GM12878 (cell line): ENCODE data around the gene CCDC32. TPM values are rescaled to one million over a fixed set of nuclear protein-coding genes. Genes with fewer than 3 reads are reported as not detected.

Experiments
- ATAC-seq: fragments of 200-7000 bp; cut with Tn5 transposase; 3 replicates; pipeline ENCODE4 v1.9.1; 2020; ENCODE audit warnings: mild to moderate bottlenecking, moderate library complexity
- BruUV-seq: library from RNA; stranded (reverse); fragments of 400-500 nt; replicated peaks from 2 replicates; lab custom pipeline; 2021; lab: Mats Ljungman, UMichigan
- CTCF ChIA-PET: fragments of 300-600 bp; sonication (Branson Sonifier 250); formaldehyde crosslinking; extraction: SDS; loops from one replicate; lab custom pipeline; 2021; ENCODE audit warnings: inconsistent platforms; lab: Yijun Ruan, JAX
- POLR2A ChIA-PET: fragments of 350-600 bp; formaldehyde crosslinking; extraction: SDS; loops from one replicate; lab custom pipeline; 2021; ENCODE audit warnings: inconsistent platforms; lab: Charles Lee
- RAD21 ChIA-PET: fragments of 300-600 bp; sonication (Branson Sonifier 250); formaldehyde crosslinking; loops from one replicate; lab custom pipeline; 2023; ENCODE audit warnings: antibody characterized with exemption; ENCODE audit not compliant: unreplicated experiment; lab: Charles Lee
- SMC1A ChIA-PET: fragments of 300-600 bp; sonication (Branson Sonifier 250); formaldehyde crosslinking; loops from one replicate; lab custom pipeline; 2023; ENCODE audit not compliant: unreplicated experiment, uncharacterized antibody; lab: Charles Lee
- DNase-seq: peaks from one replicate; pipeline ENCODE4 v3.0.0-alpha.2; 2011; ENCODE audit warnings: low read depth, low spot score
- FAIRE-seq: peaks from 3 replicates; lab custom pipeline; 2011; peaks lifted over from hg19 to GRCh38; lab: Jason Lieb, UNC
- H2AFZ ChIP-seq: 2 replicates; pipeline ENCODE4 v1.6.0; 2011; ENCODE audit warnings: low read depth, low read length, control low read depth; ENCODE audit not compliant: control insufficient read depth
- H3K27ac ChIP-seq: 2 replicates; pipeline ENCODE4 v1.5.1; 2011; ENCODE audit warnings: control low read depth; ENCODE audit not compliant: control insufficient read depth, insufficient read depth
- H3K27me3 ChIP-seq, 2 experiments: replicated peaks in 1 of 2; 2 replicates each; pipeline versions ENCODE4 v1.6.0 to v1.6.1; 2011; ENCODE audit warnings: low read length in 1 of 2; ENCODE audit not compliant: control insufficient read depth in 2 of 2, insufficient read depth in 2 of 2
- H3K36me3 ChIP-seq, 2 experiments: 2 replicates each; pipeline ENCODE4 v1.5.1; 2011; ENCODE audit warnings: low read length in 1 of 2; ENCODE audit not compliant: control insufficient read depth in 2 of 2, insufficient read depth in 2 of 2
- H3K4me1 ChIP-seq: 2 replicates; pipeline ENCODE4 v1.6.1; 2011; ENCODE audit warnings: mild to moderate bottlenecking, low read length, moderate library complexity, mixed read lengths; ENCODE audit not compliant: control insufficient read depth, insufficient read depth
- H3K4me2 ChIP-seq: 2 replicates; pipeline ENCODE4 v1.6.0; 2011; ENCODE audit warnings: control low read depth; ENCODE audit not compliant: control insufficient read depth, insufficient read depth
- H3K4me3 ChIP-seq: fragments of 200-600 bp; sonication (generic); 2 replicates; pipeline ENCODE4 v1.5.1; 2016
- H3K79me2 ChIP-seq: 2 replicates; pipeline ENCODE4 v1.6.0; 2011; ENCODE audit warnings: low read length; ENCODE audit not compliant: control insufficient read depth, insufficient read depth
- H3K9ac ChIP-seq: 2 replicates; pipeline ENCODE4 v1.8.0; 2011; ENCODE audit warnings: low read length, control low read depth, mixed read lengths; ENCODE audit not compliant: control insufficient read depth, insufficient read depth
- H3K9me3 ChIP-seq: replicated peaks from 3 replicates; pipeline ENCODE4 v1.5.1; 2011; ENCODE audit warnings: mild to moderate bottlenecking, low read length; ENCODE audit not compliant: control insufficient read depth, insufficient read depth
- H4K20me1 ChIP-seq: 2 replicates; pipeline ENCODE4 v1.6.0; 2011; ENCODE audit not compliant: control insufficient read depth, insufficient read depth
- FOXM1 ChIP-seq: IDR thresholded peaks from 2 replicates; pipeline ENCODE4 v1.6.1; 2012; ENCODE audit warnings: low read depth, mild to moderate bottlenecking, inconsistent platforms, low read length, moderate library complexity
- IKZF1 ChIP-seq: fragments of 450-650 bp; conservative IDR thresholded peaks from 2 replicates; pipeline ENCODE4 v1.6.1; 2017; ENCODE audit warnings: antibody characterized with exemption, mild to moderate bottlenecking
- NFYA ChIP-seq: IDR thresholded peaks from 2 replicates; pipeline ENCODE4 v1.6.1; 2011; ENCODE audit warnings: low read depth, mild to moderate bottlenecking, low read length, improper control_type of control experiment, borderline replicate concordance
- POLR2A ChIP-seq: IDR thresholded peaks from 2 replicates; pipeline ENCODE4 v1.6.1; 2011; ENCODE audit warnings: low read depth, mild to moderate bottlenecking, low read length
- RAD21 ChIP-seq: IDR thresholded peaks from 2 replicates; pipeline ENCODE4 v1.6.1; 2011; ENCODE audit warnings: mild to moderate bottlenecking, low read depth, low read length, moderate library complexity; ENCODE audit not compliant: insufficient read depth
- RAD51 ChIP-seq: fragments of 450-650 bp; IDR thresholded peaks from 2 replicates; pipeline ENCODE4 v1.6.1; 2016; ENCODE audit warnings: moderate library complexity, mild to moderate bottlenecking, inconsistent platforms
- SMC3 ChIP-seq: IDR thresholded peaks from 2 replicates; pipeline ENCODE4 v1.6.1; 2011; ENCODE audit warnings: low read length, improper control_type of control experiment, borderline replicate concordance
- YY1 ChIP-seq: IDR thresholded peaks from 2 replicates; pipeline ENCODE4 v1.6.1; 2011; ENCODE audit warnings: low read depth, mild to moderate bottlenecking, low read length
- WGBS: methylation state at CpG from one replicate; pipeline ENCODE4 v1.1.6; 2016; ENCODE audit warnings: low lambda C conversion rate; ENCODE audit not compliant: insufficient replicate concordance, insufficient coverage; ENCODE audit errors: missing lambda C conversion rate; 5-methylcytosine and 5-hydroxymethylcytosine counted together
- in situ Hi-C: fragments of 300-500 bp; cut with MboI; formaldehyde crosslinking; loops from 9 replicates; pipeline ENCODE4 v1.14.3; 2018; ENCODE audit warnings: mixed read lengths
- intact Hi-C: fragments of 100-400 bp; cut with micrococcal nuclease; formaldehyde crosslinking; loops from one replicate; pipeline ENCODE4 v1.14.2; 2022; ENCODE audit not compliant: unreplicated experiment
- polyA plus RNA-seq, 11 experiments: library from polyadenylated mRNA; depleted of rRNA in 4 of 11; unstranded in 6 of 11; stranded (reverse) in 5 of 11; fragments of >200 nt; fragmentation: Nextera tagmentation in 4 of 11; fragmentation: Illumina TruSeq in 1 of 11; extraction: Ambion mirVana in 4 of 11; extraction: Trizol in 1 of 11; gene quantifications; 1 replicate in 1 of 11; 2 replicates in 10 of 11; pipeline versions ENCODE4 v1.2.1 to v1.2.3, GENCODE V29; 2011 to 2016; ENCODE audit warnings: inconsistent platforms in 2 of 11, missing spikeins in 2 of 11, low read depth in 1 of 11
- small RNA-seq: library from RNA; depleted of rRNA; stranded (forward); fragments of <200 nt; gene quantifications from one replicate; pipeline ENCODE3, GENCODE V24; 2014
- total RNA-seq, 4 experiments: library from RNA; depleted of rRNA in 3 of 4; stranded (reverse); fragments of >200 nt in 3 of 4; fragmentation: Illumina TruSeq in 1 of 4; extraction: Trizol in 1 of 4; gene quantifications; 2 replicates each; pipeline versions ENCODE4 v1.2.1 to v1.2.3, GENCODE V29; 2013 to 2021
- TF ChIP-seq, protein P1 (sequence below), 3 experiments: IDR thresholded peaks in 2 of 3; conservative IDR thresholded peaks in 1 of 3; 2 replicates each; pipeline ENCODE4 v1.5.1; 2011; ENCODE audit warnings: low read depth in 3 of 3, low read length in 3 of 3, mild to moderate bottlenecking in 3 of 3, control low read depth in 2 of 3, moderate library complexity in 2 of 3, inconsistent platforms in 1 of 3, mixed read lengths in 1 of 3; ENCODE audit not compliant: control insufficient read depth in 2 of 3, insufficient read depth in 1 of 3; ENCODE audit errors: extremely low read depth in 1 of 3

Gene CCDC32
- total and polyA plus RNA-seq, 10 of the 15 experiments (the other 5 are each of a cell fraction or from before 2014, with no cell fraction given): 30.2 to 74.3 (median 46.5) TPM

DNA sequence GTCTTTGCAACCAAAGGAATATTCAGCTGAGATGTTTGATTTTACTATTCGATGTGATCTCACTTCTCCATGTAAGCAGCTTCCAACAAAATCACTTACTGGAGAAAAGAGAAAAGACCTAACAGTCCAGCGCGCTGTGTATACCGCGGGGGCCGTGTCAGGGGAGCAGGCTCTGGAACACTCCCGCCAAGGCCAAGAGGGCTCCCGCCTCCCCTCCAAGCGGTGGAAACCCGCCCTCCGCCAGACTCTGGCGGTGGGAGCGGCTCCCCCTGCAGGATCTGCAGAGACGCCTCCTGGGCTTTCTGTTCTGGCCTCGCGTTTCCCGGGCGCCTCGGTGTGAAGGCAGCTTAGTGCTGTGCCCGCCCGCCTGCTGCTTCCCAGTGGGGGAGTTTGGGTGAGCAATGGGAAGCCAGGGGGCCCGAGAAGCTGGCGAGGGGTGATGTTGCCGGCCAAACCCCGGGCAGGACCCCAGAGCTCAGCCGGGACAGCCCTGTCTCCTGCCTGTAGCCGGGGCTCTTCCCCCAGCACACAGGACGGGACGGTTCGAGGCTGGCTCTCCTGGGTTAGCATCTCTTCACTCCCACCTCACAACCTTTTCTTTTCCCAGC, 57.8 kb downstream of the CCDC32 start:
- Histone ChIP-seq H3K79me2 (no peaks in the 10 kb centered on the region), H2AFZ (peak overlapping the region; percentile 47), H3K4me2 (peak overlapping the region; percentile 18; the same call in 1 of the 2 replicates), H3K27me3 (no peaks in the 10 kb centered on the region), H3K4me3 (no peak overlapping the region), H3K9me3 (no peaks in the 10 kb centered on the region), H3K9ac (no peak overlapping the region; the same call in 1 of the 2 replicates), H3K27ac (no peak overlapping the region), H4K20me1 (no peaks in the 10 kb centered on the region), H3K4me1 (peaks cover 9% of the 10 kb centered on the region), H3K36me3 (no peaks in the 10 kb centered on the region)
- WGBS: 19% methylated on average over 30 of the region's 30 CpGs
- in situ Hi-C loops: no loop called here
- ATAC-seq (peak; percentile 65), DNase-seq (no peak), FAIRE-seq (no peak)
- ChIA-PET CTCF (interaction anchor here (0.6 to 2.0 kb wide), 13 partner anchors 21 to 728 kb away, joined by 3 to 8 read pairs (median 3); partner anchors contain the start of gene BAHD1), RAD21 (interaction anchor here (1.0 kb wide), 1 partner anchor 10 kb away, joined by 3 read pairs; no protein-coding TSS in a partner anchor), SMC1A (interaction anchor here (1.0 to 1.5 kb wide), 2 partner anchors 64 to 68 kb away, joined by 3 to 5 read pairs; no protein-coding TSS in a partner anchor), POLR2A (interaction anchor here (0.5 to 1.3 kb wide), 2 partner anchors 15 to 848 kb away, joined by 3 read pairs; no protein-coding TSS in a partner anchor)
- BruUV-seq: no TSS peak
- TF ChIP-seq, protein P1, sequence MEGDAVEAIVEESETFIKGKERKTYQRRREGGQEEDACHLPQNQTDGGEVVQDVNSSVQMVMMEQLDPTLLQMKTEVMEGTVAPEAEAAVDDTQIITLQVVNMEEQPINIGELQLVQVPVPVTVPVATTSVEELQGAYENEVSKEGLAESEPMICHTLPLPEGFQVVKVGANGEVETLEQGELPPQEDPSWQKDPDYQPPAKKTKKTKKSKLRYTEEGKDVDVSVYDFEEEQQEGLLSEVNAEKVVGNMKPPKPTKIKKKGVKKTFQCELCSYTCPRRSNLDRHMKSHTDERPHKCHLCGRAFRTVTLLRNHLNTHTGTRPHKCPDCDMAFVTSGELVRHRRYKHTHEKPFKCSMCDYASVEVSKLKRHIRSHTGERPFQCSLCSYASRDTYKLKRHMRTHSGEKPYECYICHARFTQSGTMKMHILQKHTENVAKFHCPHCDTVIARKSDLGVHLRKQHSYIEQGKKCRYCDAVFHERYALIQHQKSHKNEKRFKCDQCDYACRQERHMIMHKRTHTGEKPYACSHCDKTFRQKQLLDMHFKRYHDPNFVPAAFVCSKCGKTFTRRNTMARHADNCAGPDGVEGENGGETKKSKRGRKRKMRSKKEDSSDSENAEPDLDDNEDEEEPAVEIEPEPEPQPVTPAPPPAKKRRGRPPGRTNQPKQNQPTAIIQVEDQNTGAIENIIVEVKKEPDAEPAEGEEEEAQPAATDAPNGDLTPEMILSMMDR (IDR thresholded peaks at IDR 0.05 in 2 of 3, conservative IDR thresholded peaks at IDR 0.05 in 1 of 3; ENCODE audit: control insufficient read depth in 2 of 3, extremely low read depth in 1 of 3, insufficient read depth in 1 of 3, low read depth in 3 of 3, low read length in 3 of 3): peak; percentile 65 to 82 (median 73)
- no peak for TF ChIP-seq FOXM1
- no peak for TF ChIP-seq RAD51
- TF ChIP-seq NFYA: no peak
- peak; percentile 61 for TF ChIP-seq RAD21
- peak; percentile 54 for TF ChIP-seq IKZF1
- TF ChIP-seq POLR2A: no peak
- TF ChIP-seq SMC3: peak; percentile 57; the same call in 1 of the 2 replicates
- TF ChIP-seq YY1: peak; percentile 18; the same call in 1 of the 2 replicates
- intact Hi-C loops: loop anchor here (10.0 kb wide), 1 partner anchor 162 kb away; the partner anchor contains the start of gene CCDC9B

Small RNA genes within 50 kb of the gene (small RNA-seq; reads per million reads assigned to genes)
- gene RF00017: not detected
- not detected for gene RNU6-516P

Other genes starting within 250 kb of the CCDC32 start
Only the 7 nearest of the 16 such genes appear.
- 50.3 and 51.7 TPM in 2 replicates for gene KNSTRN, start 182.3 kb downstream of the CCDC32 start, total RNA-seq (2014; rRNA removed)
- gene KNSTRN, start 182.3 kb downstream of the CCDC32 start, total RNA-seq (2014; rRNA removed; fragmentation: Illumina TruSeq; extraction: Trizol): 63.4 and 72.1 TPM in 2 replicates
- 38.1 and 39.4 TPM in 2 replicates for gene KNSTRN, start 182.3 kb downstream of the CCDC32 start, total RNA-seq (2021)
- gene KNSTRN, start 182.3 kb downstream of the CCDC32 start, polyA plus RNA-seq (2011; rRNA removed): 35.5 and 51.2 TPM in 2 replicates
- gene KNSTRN, start 182.3 kb downstream of the CCDC32 start, polyA plus RNA-seq (2014; fragmentation: Illumina TruSeq; extraction: Trizol): 57.5 and 60.4 TPM in 2 replicates
- gene KNSTRN, start 182.3 kb downstream of the CCDC32 start, polyA plus RNA-seq (2014; fragmentation: Nextera tagmentation; extraction: Ambion mirVana): 10 to 100 TPM; 30.3 to 37.3 TPM
- 41.8 and 42.6 TPM in 2 replicates for gene KNSTRN, start 182.3 kb downstream of the CCDC32 start, polyA plus RNA-seq (2014; rRNA removed)
- gene KNSTRN, start 182.3 kb downstream of the CCDC32 start, polyA plus RNA-seq (2016; fragmentation: Nextera tagmentation; extraction: Ambion mirVana): 10 to 100 TPM; 63.3 to 64.5 TPM
- 31.4 and 32.5 TPM in 2 replicates for gene IVD, start 159.2 kb downstream of the CCDC32 start, total RNA-seq (2014; rRNA removed)
- 23.3 and 25.3 TPM in 2 replicates for gene IVD, start 159.2 kb downstream of the CCDC32 start, total RNA-seq (2014; rRNA removed; fragmentation: Illumina TruSeq; extraction: Trizol)
- gene IVD, start 159.2 kb downstream of the CCDC32 start, total RNA-seq (2021): 49.2 and 51.7 TPM in 2 replicates
- 50.4 and 50.8 TPM in 2 replicates for gene IVD, start 159.2 kb downstream of the CCDC32 start, polyA plus RNA-seq (2011; rRNA removed)
- gene IVD, start 159.2 kb downstream of the CCDC32 start, polyA plus RNA-seq (2014; fragmentation: Illumina TruSeq; extraction: Trizol): 40.5 and 40.6 TPM in 2 replicates
- 1 to 10 TPM; 5.3 to 8.2 TPM for gene IVD, start 159.2 kb downstream of the CCDC32 start, polyA plus RNA-seq (2014; fragmentation: Nextera tagmentation; extraction: Ambion mirVana)
- gene IVD, start 159.2 kb downstream of the CCDC32 start, polyA plus RNA-seq (2014; rRNA removed): 51.3 and 55.2 TPM in 2 replicates
- 10 to 100 TPM; 57.7 to 59.8 TPM for gene IVD, start 159.2 kb downstream of the CCDC32 start, polyA plus RNA-seq (2016; fragmentation: Nextera tagmentation; extraction: Ambion mirVana)
- gene BAHD1, start 124.1 kb downstream of the CCDC32 start, total RNA-seq (2014; rRNA removed): 9.0 and 11.7 TPM in 2 replicates
- gene BAHD1, start 124.1 kb downstream of the CCDC32 start, total RNA-seq (2014; rRNA removed; fragmentation: Illumina TruSeq; extraction: Trizol): 5.1 and 6.0 TPM in 2 replicates
- gene BAHD1, start 124.1 kb downstream of the CCDC32 start, total RNA-seq (2021): 21.7 and 21.8 TPM in 2 replicates
- gene BAHD1, start 124.1 kb downstream of the CCDC32 start, polyA plus RNA-seq (2011; rRNA removed): 4.5 and 5.6 TPM in 2 replicates
- gene BAHD1, start 124.1 kb downstream of the CCDC32 start, polyA plus RNA-seq (2014; fragmentation: Illumina TruSeq; extraction: Trizol): 5.3 and 9.6 TPM in 2 replicates
- gene BAHD1, start 124.1 kb downstream of the CCDC32 start, polyA plus RNA-seq (2014; fragmentation: Nextera tagmentation; extraction: Ambion mirVana): under 1 TPM; 0.21 to 0.88 TPM
- gene BAHD1, start 124.1 kb downstream of the CCDC32 start, polyA plus RNA-seq (2014; rRNA removed): 11.3 and 13.5 TPM in 2 replicates
- gene BAHD1, start 124.1 kb downstream of the CCDC32 start, polyA plus RNA-seq (2016; fragmentation: Nextera tagmentation; extraction: Ambion mirVana): 1 to 10 TPM; 1.9 to 2.2 TPM
- 6.0 and 6.8 TPM in 2 replicates for gene CHST14, start 94.1 kb downstream of the CCDC32 start, total RNA-seq (2014; rRNA removed)
- 2.5 and 3.0 TPM in 2 replicates for gene CHST14, start 94.1 kb downstream of the CCDC32 start, total RNA-seq (2014; rRNA removed; fragmentation: Illumina TruSeq; extraction: Trizol)
- gene CHST14, start 94.1 kb downstream of the CCDC32 start, total RNA-seq (2021): 12.8 and 13.6 TPM in 2 replicates
- 2.3 and 4.0 TPM in 2 replicates for gene CHST14, start 94.1 kb downstream of the CCDC32 start, polyA plus RNA-seq (2011; rRNA removed)
- 6.5 TPM in 2 replicates for gene CHST14, start 94.1 kb downstream of the CCDC32 start, polyA plus RNA-seq (2014; fragmentation: Illumina TruSeq; extraction: Trizol)
- 1 to 10 TPM; 1.3 to 2.8 TPM for gene CHST14, start 94.1 kb downstream of the CCDC32 start, polyA plus RNA-seq (2014; fragmentation: Nextera tagmentation; extraction: Ambion mirVana)
- 5.9 and 6.3 TPM in 2 replicates for gene CHST14, start 94.1 kb downstream of the CCDC32 start, polyA plus RNA-seq (2014; rRNA removed)
- 1 to 10 TPM; 7.5 to 9.1 TPM for gene CHST14, start 94.1 kb downstream of the CCDC32 start, polyA plus RNA-seq (2016; fragmentation: Nextera tagmentation; extraction: Ambion mirVana)
- 25.5 and 26.0 TPM in 2 replicates for gene RPUSD2, start 4.3 kb upstream of the CCDC32 start, total RNA-seq (2014; rRNA removed)
- gene RPUSD2, start 4.3 kb upstream of the CCDC32 start, total RNA-seq (2014; rRNA removed; fragmentation: Illumina TruSeq; extraction: Trizol): 13.1 and 14.4 TPM in 2 replicates
- gene RPUSD2, start 4.3 kb upstream of the CCDC32 start, total RNA-seq (2021): 22.7 and 26.1 TPM in 2 replicates
- 7.4 and 16.2 TPM in 2 replicates for gene RPUSD2, start 4.3 kb upstream of the CCDC32 start, polyA plus RNA-seq (2011; rRNA removed)
- 8.5 and 12.7 TPM in 2 replicates for gene RPUSD2, start 4.3 kb upstream of the CCDC32 start, polyA plus RNA-seq (2014; fragmentation: Illumina TruSeq; extraction: Trizol)
- 1 to 10 TPM; 4.0 to 8.7 TPM for gene RPUSD2, start 4.3 kb upstream of the CCDC32 start, polyA plus RNA-seq (2014; fragmentation: Nextera tagmentation; extraction: Ambion mirVana)
- 20.9 and 26.5 TPM in 2 replicates for gene RPUSD2, start 4.3 kb upstream of the CCDC32 start, polyA plus RNA-seq (2014; rRNA removed)
- gene RPUSD2, start 4.3 kb upstream of the CCDC32 start, polyA plus RNA-seq (2016; fragmentation: Nextera tagmentation; extraction: Ambion mirVana): 10 to 100 TPM; 29.5 to 33.3 TPM
- gene KNL1, start 29.2 kb upstream of the CCDC32 start, total RNA-seq (2014; rRNA removed): 31.3 and 41.5 TPM in 2 replicates
- gene KNL1, start 29.2 kb upstream of the CCDC32 start, total RNA-seq (2014; rRNA removed; fragmentation: Illumina TruSeq; extraction: Trizol): 55.5 and 58.1 TPM in 2 replicates
- gene KNL1, start 29.2 kb upstream of the CCDC32 start, total RNA-seq (2021): 25.7 and 29.3 TPM in 2 replicates
- 44.1 and 73.9 TPM in 2 replicates for gene KNL1, start 29.2 kb upstream of the CCDC32 start, polyA plus RNA-seq (2011; rRNA removed)
- gene KNL1, start 29.2 kb upstream of the CCDC32 start, polyA plus RNA-seq (2014; fragmentation: Illumina TruSeq; extraction: Trizol): 42.7 and 44.0 TPM in 2 replicates
- 10 to 100 TPM; 10.9 to 15.8 TPM for gene KNL1, start 29.2 kb upstream of the CCDC32 start, polyA plus RNA-seq (2014; fragmentation: Nextera tagmentation; extraction: Ambion mirVana)
- gene KNL1, start 29.2 kb upstream of the CCDC32 start, polyA plus RNA-seq (2014; rRNA removed): 11.2 and 12.1 TPM in 2 replicates
- gene KNL1, start 29.2 kb upstream of the CCDC32 start, polyA plus RNA-seq (2016; fragmentation: Nextera tagmentation; extraction: Ambion mirVana): 10 to 100 TPM; 26.3 to 30.5 TPM
- gene RAD51, start 130.1 kb upstream of the CCDC32 start, total RNA-seq (2014; rRNA removed): 23.7 and 24.2 TPM in 2 replicates
- 18.7 and 19.2 TPM in 2 replicates for gene RAD51, start 130.1 kb upstream of the CCDC32 start, total RNA-seq (2014; rRNA removed; fragmentation: Illumina TruSeq; extraction: Trizol)
- gene RAD51, start 130.1 kb upstream of the CCDC32 start, total RNA-seq (2021): 36.3 and 36.8 TPM in 2 replicates
- gene RAD51, start 130.1 kb upstream of the CCDC32 start, polyA plus RNA-seq (2011; rRNA removed): 27.9 and 29.0 TPM in 2 replicates
- gene RAD51, start 130.1 kb upstream of the CCDC32 start, polyA plus RNA-seq (2014; fragmentation: Illumina TruSeq; extraction: Trizol): 33.6 and 38.7 TPM in 2 replicates
- 10 to 100 TPM; 13.1 to 23.6 TPM for gene RAD51, start 130.1 kb upstream of the CCDC32 start, polyA plus RNA-seq (2014; fragmentation: Nextera tagmentation; extraction: Ambion mirVana)
- gene RAD51, start 130.1 kb upstream of the CCDC32 start, polyA plus RNA-seq (2014; rRNA removed): 31.1 and 33.2 TPM in 2 replicates
- 10 to 100 TPM; 53.9 to 55.0 TPM for gene RAD51, start 130.1 kb upstream of the CCDC32 start, polyA plus RNA-seq (2016; fragmentation: Nextera tagmentation; extraction: Ambion mirVana)